Liver (tissue), 3 donors: ENCODE measurements around the gene PRKN.

ENCODE experiments used
- ATF3 ChIP-seq: IDR thresholded peaks from 2 replicates; pipeline ENCODE4 v1.6.1; 2016; ENCODE audit warnings: antibody characterized with exemption
- CTCF ChIP-seq: fragments of 150-350 bp; IDR thresholded peaks from 2 replicates; pipeline ENCODE4 v1.5.1; 2017; ENCODE audit warnings: improper control_type of control experiment, low read depth, low read length; ENCODE audit not compliant: missing input control
- EGR1 ChIP-seq, 2 donors: IDR thresholded peaks; 2 replicates each; pipeline ENCODE4 v1.6.1; 2016 to 2018; ENCODE audit warnings: antibody characterized with exemption in 2 of 2, low read depth in 2 of 2
- FOXA1 ChIP-seq: IDR thresholded peaks from 2 replicates; pipeline ENCODE4 v1.6.1; 2016; ENCODE audit warnings: antibody characterized with exemption
- JUND ChIP-seq, 2 donors: IDR thresholded peaks; 2 replicates each; pipeline ENCODE4 v1.6.1; 2016; ENCODE audit warnings: antibody characterized with exemption in 2 of 2
- SP1 ChIP-seq: IDR thresholded peaks from 2 replicates; pipeline ENCODE4 v1.6.1; 2018; ENCODE audit warnings: antibody characterized with exemption, mild to moderate bottlenecking
- TAF1 ChIP-seq: conservative IDR thresholded peaks from 2 replicates; pipeline ENCODE4 v1.6.1; 2016; ENCODE audit warnings: antibody characterized with exemption, mild to moderate bottlenecking
- YY1 ChIP-seq: IDR thresholded peaks from 2 replicates; pipeline ENCODE4 v1.6.1; 2016; ENCODE audit warnings: antibody characterized with exemption, mild to moderate bottlenecking
- TF ChIP-seq, protein P1 (sequence below): IDR thresholded peaks from 2 replicates; pipeline ENCODE4 v1.6.1; 2016; ENCODE audit warnings: antibody characterized with exemption, mild to moderate bottlenecking
- TF ChIP-seq, protein P2 (sequence below): IDR thresholded peaks from 2 replicates; pipeline ENCODE4 v1.6.1; 2016; ENCODE audit warnings: antibody characterized with exemption
- TF ChIP-seq, protein P3 (sequence below): IDR thresholded peaks from 2 replicates; pipeline ENCODE4 v1.6.1; 2016; ENCODE audit warnings: antibody characterized with exemption
- donor health status: healthy.
- donor health status: healthy.

GRCh38 chr6:161405418-161405817, 1322.1 kb downstream of the PRKN start:
- TF ChIP-seq TAF1: no peak
- no peak for TF ChIP-seq CTCF
- TF ChIP-seq EGR1 (IDR thresholded peaks at IDR 0.05; ENCODE audit: low read depth in 2 of 2): no peak
- TF ChIP-seq SP1: no peak
- TF ChIP-seq, protein P1, sequence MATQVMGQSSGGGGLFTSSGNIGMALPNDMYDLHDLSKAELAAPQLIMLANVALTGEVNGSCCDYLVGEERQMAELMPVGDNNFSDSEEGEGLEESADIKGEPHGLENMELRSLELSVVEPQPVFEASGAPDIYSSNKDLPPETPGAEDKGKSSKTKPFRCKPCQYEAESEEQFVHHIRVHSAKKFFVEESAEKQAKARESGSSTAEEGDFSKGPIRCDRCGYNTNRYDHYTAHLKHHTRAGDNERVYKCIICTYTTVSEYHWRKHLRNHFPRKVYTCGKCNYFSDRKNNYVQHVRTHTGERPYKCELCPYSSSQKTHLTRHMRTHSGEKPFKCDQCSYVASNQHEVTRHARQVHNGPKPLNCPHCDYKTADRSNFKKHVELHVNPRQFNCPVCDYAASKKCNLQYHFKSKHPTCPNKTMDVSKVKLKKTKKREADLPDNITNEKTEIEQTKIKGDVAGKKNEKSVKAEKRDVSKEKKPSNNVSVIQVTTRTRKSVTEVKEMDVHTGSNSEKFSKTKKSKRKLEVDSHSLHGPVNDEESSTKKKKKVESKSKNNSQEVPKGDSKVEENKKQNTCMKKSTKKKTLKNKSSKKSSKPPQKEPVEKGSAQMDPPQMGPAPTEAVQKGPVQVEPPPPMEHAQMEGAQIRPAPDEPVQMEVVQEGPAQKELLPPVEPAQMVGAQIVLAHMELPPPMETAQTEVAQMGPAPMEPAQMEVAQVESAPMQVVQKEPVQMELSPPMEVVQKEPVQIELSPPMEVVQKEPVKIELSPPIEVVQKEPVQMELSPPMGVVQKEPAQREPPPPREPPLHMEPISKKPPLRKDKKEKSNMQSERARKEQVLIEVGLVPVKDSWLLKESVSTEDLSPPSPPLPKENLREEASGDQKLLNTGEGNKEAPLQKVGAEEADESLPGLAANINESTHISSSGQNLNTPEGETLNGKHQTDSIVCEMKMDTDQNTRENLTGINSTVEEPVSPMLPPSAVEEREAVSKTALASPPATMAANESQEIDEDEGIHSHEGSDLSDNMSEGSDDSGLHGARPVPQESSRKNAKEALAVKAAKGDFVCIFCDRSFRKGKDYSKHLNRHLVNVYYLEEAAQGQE: no peak
- no peak for TF ChIP-seq ATF3
- no peak for TF ChIP-seq FOXA1
- TF ChIP-seq, protein P2, sequence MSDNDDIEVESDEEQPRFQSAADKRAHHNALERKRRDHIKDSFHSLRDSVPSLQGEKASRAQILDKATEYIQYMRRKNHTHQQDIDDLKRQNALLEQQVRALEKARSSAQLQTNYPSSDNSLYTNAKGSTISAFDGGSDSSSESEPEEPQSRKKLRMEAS: no peak
- no peak for TF ChIP-seq YY1
- no peak for TF ChIP-seq JUND (IDR thresholded peaks at IDR 0.05)
- TF ChIP-seq, protein P3, sequence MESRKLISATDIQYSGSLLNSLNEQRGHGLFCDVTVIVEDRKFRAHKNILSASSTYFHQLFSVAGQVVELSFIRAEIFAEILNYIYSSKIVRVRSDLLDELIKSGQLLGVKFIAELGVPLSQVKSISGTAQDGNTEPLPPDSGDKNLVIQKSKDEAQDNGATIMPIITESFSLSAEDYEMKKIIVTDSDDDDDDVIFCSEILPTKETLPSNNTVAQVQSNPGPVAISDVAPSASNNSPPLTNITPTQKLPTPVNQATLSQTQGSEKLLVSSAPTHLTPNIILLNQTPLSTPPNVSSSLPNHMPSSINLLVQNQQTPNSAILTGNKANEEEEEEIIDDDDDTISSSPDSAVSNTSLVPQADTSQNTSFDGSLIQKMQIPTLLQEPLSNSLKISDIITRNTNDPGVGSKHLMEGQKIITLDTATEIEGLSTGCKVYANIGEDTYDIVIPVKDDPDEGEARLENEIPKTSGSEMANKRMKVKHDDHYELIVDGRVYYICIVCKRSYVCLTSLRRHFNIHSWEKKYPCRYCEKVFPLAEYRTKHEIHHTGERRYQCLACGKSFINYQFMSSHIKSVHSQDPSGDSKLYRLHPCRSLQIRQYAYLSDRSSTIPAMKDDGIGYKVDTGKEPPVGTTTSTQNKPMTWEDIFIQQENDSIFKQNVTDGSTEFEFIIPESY: no peak
